Kidney tubule cell (primary cell): ENCODE results near the gene PITRM1.

Experiments used
- DNase-seq: peaks from one replicate; pipeline ENCODE4 v3.0.0-alpha.2; 2018; ENCODE audit warnings: low spot score

PITRM1 gene

DNA sequence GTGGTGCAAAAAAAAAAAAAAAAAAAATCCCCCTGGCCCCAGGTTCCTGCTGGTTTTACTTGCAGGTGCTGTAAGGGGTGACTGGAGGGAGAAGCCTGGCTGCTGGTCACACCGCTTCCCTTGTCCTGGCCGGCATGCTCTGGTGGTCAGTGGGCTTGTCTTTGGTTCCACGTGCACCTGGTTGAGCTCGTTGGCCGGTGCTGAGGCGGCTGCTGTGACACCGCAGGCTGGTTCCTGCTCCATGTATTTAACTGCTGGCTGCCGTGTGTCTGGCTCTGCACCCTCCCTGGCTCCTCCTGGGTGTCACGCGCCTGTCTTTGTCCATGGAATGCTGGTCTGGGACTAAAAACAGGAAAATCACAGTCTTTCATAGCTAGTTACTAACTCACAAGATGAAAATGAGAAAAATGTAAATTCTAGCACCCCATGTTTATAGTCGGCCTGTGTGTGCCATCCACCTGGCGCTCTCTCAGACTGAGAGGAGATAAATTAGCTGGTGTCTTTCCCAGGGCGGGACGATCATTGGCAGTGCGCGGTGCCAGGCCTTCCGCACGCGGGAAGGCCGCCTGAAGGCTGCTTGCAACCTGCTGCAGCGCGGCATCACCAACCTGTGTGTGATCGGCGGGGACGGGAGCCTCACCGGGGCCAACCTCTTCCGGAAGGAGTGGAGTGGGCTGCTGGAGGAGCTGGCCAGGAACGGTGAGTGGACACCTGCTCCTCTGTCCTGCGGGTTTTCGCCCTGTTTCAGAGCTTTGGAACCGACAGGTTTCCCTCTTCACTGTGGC, 71.5 kb downstream of the PITRM1 start:
- no peak for DNase-seq

DNA sequence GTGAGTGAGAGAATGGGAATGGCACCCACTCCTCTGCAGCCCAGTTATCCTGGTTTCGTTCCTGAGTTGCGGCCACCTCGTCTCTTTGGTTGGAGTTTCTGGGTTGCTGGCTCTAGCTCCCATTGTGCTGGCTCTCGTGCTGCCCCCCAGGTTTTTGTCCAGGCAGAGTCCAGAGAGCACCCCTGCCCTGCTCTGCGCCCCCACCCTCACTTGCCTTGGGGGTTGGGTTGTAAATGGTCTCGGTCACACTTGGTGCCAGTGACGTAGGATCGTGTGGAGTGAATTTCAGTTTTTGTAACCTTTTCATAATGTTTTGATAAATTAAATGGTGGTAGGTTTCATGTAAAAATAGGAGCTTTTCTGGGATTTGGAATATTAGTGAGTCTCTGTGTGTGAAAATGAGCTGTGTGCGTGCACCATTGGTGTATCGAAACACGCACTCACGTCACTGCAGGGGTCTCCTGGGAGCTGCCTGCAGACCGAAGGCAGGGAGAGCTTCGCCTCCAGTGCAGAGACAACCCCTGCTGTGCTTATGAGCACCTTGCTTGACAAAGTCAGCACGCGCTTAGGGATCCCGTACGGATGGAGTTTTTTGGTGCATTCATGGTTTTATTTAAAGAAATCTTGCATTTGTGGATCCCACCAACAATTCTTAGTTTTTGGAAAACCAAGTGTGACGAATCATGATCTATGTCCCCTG, 72.3 kb downstream of the PITRM1 start:
- no peak for DNase-seq

DNA sequence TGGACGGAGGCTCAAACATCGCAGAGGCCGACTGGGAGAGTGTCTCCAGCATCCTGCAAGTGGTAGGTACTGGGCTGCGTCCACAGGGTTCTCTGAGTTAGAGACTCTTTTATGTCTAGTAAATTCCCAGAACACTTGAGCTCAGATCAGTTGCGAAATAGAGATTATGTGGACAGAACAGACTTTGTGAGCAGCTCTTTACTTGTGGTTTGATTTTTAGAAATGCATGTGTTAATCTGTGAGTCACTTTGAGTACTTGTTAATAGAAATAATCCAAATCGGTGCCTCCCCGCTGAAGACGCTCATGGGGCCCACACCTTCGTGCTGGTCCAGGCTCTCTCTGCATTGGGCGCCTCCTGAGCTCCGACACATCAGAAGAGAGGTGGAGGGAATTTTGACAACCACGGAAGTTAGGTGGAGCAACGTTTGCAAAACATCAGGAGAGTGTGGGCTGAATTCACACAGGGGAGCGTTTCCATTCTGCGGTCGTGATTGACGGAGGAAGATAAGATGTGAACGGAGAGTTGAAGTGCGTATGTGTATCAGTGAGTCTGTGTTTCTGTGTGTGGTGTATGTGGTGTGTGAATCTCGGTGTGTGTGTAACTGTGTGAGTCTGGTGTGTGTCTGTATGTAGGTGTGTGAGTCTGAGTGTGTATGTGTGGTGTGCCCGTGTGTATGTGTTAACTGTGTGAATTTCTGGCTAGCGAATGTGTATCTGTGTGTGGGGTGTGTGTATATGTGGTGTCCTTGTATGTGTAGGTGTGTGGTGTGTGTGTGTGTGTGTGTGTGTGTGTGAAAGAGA, 73.1 kb downstream of the PITRM1 start:
- peak; percentile 30 for DNase-seq

DNA sequence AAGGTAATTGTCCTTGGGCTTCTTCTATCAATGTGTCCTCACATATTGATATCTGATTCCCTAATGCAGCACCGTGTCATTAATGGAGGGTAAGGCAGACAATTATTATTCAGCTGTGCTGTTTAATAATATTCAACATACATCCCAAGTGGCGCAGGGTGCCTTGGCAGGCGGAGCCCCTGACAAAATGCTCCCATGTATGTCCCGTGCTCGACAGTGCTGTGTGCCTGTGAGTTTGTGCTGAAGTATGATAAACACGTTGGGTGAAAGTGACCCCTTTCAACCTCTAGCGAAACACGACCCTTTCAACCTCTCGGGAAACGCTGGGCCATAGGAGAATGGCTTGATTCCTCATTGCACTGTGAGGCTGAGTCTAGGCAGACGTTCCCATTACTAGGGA, 73.9 kb downstream of the PITRM1 start:
- DNase-seq, result no peak

DNA sequence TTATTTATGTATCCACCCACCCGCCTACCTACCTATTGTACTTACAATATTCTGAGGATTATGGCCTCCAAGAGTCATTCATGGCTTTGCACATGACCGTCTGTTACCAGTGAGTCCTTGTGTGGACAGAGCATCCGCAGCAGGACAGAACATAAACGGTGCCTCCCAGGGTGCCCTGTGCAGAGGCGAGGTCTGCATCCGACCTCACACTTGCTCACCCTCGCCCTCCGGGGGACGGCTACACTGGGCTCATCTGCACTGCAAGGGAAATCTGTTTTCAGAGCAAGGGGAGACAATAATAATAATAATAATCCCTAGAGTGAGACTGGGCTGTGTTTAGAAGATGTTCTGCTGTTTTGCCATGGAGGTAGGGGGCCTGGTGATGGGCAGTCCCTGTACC, 75.4 kb downstream of the PITRM1 start:
- no peak for DNase-seq

DNA sequence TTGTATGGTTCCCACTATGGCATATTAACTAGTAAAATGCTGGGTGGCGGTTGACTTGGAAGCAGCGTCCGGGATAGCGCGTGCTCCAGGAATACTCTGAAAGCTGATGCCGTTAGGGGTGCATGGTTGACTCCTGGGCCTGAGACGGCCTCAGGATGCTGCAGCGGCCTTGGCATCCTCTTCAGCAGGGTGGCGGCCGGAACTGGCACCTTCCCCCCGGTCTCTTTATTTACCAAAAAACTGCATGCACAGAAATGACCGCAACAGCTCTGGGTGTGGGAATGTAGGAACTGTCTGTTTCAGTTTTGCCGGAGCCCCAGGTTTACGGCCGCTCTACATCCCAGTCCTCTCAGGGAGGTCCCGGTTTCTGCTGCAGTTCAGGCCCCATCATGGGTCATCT, 76.4 kb downstream of the PITRM1 start:
- DNase-seq, result no peak

DNA sequence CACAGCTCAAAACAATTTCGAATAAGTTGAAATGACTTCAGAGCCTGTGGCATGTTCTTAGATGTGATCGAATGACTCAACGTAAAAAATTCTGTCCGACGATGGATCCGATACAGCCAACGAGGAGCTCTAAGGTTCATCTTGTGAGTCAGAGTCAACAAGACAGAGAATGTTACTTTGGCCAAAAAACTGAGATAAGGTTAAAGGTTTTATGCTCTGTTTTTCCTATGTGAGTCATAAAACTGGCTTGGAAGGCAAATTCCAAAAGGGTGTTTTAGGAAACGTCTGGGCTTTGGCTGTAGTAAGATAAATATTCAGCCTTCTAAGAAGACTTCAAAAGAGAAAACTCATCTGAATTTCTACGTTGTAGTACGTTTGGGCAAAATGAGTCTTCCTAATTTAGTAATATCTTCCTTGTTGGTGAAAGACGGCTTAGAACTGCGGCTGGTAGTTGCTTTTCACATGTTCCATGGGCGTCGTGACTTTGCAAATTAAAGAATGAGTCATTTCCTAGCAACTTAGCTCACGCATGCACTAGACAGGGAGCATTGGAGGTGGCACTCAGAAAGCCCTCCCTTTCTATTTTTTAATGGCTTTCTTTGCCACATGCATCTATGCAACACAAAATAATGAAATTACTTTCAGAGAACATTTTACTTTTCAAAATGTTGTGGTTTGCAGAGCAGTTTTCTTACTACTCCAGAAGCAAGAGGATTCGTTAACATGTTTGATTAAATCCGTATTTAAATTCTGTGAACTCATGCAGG, 77.0 kb downstream of the PITRM1 start:
- peak; percentile 99 for DNase-seq

DNA sequence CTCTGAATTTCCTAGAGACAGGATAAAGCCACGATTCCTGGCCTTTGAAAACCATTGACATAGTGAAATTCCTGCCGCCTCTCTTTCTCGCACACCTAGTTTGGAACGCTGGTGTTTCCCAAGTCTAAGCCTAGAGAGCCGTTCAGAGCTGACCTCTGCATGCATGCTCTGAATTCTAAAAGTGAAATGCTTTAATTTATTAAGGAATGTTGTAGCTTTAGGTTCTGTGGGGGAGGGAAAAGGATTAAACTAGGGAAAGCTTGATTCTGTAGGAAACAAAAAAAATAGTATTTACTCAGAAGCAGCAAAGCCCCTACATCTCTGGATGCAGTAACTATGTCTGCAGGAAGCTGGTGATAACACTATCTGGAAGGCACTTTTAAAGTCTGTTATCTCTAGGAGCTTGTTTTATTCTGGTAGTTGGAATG, 78.0 kb downstream of the PITRM1 start:
- DNase-seq, result no peak

DNA sequence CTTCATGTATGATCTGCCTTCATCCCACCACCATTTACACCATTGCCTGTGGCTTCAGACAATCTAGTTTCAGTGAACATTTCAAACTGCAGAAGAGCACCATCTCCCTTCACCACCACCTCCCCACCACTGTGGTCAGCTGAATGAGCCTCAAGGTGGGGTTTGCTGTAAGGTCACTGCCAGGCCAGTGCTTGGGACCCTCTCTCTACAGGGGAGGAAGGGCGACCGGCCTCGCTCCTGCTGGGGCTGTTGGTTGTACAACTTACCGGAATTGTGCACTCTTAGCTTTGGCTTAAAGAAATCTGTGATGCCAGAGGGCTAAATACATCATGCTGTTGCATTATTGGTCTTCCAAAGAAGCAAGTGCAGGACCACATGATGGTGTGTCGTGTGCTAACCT, 78.6 kb downstream of the PITRM1 start:
- no peak for DNase-seq

DNA sequence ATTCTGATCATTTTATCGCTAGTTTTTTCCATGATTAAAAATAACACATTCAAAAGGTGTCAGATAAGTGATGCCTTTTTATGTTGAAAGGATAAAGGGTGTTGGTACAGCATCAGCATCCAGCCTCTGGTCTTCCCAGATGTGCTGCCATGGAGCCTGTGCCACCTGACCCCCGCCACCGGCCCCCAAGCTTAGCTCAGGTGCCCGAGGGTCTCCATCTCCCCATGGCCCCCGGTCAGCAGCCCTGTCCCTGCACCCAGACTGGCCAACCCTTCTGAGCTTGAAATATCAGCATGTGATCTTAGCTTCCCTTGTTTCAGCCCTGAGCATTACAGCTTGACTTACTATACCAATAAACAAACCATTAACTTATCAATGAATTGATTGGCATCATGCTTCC, 80.7 kb downstream of the PITRM1 start:
- DNase-seq, result no peak

DNA sequence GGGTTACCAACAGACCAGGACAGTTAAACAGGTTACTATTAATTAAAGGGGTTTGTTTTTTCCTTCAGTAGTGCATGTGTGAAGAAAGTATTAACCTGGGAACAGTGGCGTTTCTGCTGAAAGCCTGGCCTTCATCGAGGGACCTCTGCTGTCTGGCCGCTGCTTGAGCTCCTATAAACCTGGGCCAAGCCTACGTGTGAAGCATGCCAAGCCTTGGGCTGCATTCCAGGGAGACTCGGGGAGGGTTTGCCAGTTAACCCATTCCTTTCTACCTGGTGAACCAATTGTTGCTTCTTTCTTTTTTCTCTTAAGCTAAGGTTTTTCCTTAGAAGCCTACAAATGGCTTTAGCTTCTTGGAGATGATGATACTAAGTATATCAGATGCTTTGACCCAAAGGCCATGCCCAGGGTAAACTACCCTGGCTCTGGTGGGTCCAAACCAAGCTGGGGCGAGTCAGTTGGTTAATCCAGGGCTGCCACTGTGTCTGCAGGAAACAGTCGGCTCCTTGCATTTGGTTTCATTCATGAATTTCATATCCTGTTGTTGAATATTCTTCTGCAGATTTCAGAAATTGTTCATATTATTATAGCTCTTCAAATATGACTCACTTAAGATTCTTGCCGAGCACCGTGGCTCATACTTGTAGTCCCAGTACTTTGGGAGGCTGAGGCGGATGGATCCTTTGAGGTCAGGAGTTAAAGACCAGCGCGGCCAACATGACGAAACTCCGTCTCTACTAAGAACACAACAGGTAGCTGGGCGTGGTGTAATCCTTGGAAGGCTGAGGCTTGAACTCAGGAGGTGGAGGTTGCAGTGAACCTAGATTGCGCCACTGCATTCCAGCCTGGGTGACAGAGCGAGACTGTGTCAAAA, 81.4 kb downstream of the PITRM1 start:
- peak; percentile 93 for DNase-seq

DNA sequence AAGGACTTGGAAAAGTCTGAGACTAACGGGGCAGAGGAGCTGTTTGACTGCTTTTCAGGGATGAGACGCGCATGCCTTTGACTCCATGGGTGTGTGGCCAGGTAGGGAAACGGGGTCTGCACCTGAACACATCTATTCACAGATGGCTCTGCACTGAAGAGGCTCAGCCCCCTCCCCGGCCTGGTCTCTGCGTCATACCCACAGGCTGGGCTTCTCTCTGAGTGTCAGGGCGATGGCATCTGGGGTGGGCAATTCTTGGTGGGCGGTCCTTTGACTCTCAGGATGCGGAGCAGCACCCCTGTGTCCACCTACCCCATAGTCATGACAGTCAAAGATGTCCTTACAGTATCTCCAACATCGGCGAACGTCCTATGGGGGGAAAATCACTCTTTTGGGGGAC, 82.2 kb downstream of the PITRM1 start:
- DNase-seq, result no peak
